HG02840 (cell line): ENCODE data around the gene HSPA12A.

Experiments used
- ATAC-seq: cut with Tn5 transposase; IDR thresholded peaks from one replicate; pipeline ENCODE4 v1.9.1; 2021; ENCODE audit warnings: mild to moderate bottlenecking, moderate library complexity, moderate number of reproducible peaks; ENCODE audit not compliant: unreplicated experiment, low FRiP score

The HSPA12A gene

GRCh38 chr10:116671274-116671926, 71.0 kb downstream of the HSPA12A start:
- ATAC-seq: no peak

DNA sequence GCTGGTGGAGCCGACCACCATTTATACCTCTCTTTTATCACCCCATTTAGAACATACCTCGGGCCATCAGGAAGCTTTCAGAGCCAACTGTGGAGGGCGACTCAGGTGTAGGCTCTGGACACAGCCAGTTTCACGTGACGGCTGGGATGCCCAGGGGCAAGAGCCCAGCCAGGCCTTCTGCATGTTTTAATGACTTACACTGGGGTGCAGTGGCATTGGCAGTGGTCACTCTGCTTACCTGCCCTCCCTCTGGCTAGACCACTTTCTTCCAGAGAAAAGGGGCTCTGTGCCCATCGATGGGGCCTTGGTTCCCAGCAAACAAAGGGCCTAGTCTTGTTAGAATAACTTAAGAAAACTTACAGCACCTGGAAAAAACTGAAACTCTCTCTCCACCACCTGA, 71.7 kb downstream of the HSPA12A start:
- no peak for ATAC-seq

DNA sequence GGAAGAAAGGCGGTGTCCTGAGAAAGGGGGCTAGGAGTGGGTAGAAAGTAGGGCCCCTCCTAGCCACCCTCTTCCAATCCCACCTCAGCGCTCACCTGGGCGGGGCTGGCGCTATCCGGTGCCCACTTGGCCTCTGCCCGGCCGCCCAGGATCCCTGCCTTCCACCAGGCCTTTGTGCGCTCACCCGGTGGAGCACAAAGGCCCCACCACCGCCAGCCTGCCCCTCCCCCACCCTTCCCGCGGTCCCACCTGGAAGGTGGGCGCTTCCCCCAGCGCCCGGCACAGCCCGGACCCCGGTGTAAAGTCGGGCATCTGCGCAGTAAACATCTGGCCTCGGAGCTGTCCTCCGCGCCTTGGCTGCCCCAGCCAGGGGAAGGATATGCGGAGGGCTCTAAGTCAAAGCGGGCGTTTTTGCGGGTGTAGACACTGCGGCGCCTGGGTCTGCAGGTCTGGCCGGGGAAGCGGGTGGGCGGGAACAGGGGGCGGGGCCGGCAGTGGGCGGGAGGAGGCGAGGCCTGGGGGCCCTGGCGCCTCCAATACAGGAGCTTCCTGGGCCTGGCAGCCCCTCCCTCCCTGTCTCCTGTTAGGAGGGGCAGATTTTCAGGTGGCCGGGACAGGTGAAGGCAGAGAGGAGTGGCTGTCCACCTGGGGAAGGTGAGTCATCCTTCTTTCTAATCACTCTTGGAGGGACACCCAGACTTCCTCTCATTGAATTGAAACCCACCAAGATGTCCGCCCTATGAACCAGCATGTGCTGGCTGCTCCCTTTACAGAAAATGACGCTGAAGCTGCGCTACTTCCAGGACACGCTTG, 72.3 kb downstream of the HSPA12A start:
- ATAC-seq: no peak

- no peak for ATAC-seq
Measured at GRCh38 chr10:116669080-116669479, 73.3 kb downstream of the HSPA12A start.

DNA sequence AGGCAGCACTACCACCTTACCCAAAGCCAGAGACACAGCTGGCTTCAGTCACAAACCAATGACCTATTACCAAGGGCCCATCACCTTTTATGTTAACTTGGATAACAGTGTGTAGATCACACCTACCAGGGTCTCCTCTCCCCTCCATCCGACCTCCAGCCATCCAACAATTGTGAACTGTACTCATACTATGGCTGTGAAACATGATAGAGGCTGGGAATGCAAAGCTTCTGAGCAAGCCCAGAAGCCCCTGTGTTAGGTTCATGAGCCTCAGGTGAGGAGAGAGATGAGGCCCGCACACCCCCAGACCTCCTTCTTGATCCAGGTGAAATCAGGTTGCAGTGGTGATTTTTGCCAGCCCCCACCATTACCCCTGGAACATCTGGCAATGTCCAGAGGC, 73.9 kb downstream of the HSPA12A start:
- ATAC-seq: no peak

GRCh38 chr10:116668018-116668417, 74.3 kb downstream of the HSPA12A start:
- ATAC-seq: no peak

GRCh38 chr10:116667484-116667883, 74.9 kb downstream of the HSPA12A start:
- no peak for ATAC-seq

DNA sequence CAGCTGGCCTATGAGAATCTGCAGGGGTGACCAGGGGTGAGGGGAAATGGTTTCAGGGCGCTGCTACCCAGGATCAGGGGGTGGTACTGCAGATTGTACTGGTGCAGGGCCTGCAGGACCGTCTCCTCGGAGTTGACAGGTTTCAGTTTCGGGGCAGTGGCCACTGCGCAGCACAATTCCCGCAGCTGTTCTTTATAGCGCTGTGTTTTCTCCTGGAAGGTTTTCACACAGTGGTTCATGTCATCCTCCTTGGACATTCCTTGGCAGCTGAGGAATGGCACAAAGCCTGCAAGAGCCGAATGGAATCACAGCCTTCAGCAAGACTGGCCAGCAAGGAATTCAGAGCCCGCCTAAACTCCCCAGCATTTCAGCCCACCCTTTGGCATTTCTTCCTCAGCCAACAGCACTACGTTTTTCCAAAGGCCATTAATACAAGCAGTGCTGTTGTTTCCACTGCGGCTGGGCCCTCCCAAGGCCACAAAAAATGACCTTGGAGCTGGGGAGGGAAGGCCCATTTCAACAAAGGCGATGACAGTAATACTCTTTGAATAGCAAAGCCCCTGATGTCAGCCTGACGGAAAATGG, 76.7 kb downstream of the HSPA12A start:
- ATAC-seq: no peak

DNA sequence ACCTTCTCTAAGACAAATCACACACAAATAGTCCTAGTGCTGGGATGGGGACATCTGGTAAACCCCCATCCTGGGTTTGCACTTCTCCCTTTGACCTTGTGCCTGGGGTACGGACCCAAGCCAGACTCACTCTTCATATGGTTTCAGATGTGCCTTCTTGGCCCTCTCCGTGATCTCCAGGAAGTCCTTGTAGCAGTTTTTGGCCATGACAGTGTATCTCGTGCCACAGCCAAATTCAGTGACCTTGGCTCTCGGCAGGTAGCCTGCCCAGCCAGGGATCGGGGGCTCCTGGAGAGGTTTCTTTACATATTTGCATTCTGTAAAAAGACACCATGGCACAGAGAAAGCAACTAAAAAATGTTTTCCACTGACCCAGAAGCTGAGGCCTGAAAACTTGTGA, 77.7 kb downstream of the HSPA12A start:
- no peak for ATAC-seq

DNA sequence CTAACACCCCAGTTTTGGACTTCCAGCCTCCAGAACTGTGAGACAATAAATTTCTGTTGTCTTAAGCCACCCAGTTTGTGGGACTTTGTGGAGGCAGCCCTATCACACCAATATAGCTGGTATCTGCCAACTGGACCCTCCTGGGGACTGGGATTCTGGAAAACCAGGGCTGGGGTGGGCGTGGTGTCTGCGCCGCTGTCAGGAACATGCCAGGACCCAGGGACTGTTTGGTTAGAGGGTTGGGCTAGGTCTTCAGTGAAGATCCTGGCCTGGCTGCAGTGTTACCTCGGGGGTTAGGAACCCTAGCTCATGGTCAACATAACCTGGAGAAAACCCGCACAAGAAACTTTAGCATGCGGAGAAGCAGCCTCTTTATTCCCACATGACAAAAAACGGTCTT, 79.0 kb downstream of the HSPA12A start:
- no peak for ATAC-seq

DNA sequence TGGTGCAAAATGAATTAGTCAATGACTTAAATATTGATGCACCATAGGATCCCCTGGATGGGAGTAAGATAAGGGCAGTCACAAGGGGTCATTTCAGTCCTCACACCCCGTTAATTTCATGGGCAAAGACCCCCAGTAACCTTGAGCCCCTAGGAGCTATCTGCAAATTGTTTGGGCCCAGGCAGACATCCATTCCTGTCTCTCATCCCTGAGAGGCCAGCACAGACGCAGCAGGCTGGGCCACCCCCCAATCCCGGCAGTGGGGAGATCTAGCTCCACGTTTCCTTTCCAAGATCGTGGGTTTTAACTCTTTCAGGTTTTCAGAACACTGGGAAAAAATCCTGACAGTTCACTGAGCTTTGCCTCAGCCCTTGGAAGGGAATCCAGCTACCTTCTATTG, 81.5 kb downstream of the HSPA12A start:
- ATAC-seq: no peak

DNA sequence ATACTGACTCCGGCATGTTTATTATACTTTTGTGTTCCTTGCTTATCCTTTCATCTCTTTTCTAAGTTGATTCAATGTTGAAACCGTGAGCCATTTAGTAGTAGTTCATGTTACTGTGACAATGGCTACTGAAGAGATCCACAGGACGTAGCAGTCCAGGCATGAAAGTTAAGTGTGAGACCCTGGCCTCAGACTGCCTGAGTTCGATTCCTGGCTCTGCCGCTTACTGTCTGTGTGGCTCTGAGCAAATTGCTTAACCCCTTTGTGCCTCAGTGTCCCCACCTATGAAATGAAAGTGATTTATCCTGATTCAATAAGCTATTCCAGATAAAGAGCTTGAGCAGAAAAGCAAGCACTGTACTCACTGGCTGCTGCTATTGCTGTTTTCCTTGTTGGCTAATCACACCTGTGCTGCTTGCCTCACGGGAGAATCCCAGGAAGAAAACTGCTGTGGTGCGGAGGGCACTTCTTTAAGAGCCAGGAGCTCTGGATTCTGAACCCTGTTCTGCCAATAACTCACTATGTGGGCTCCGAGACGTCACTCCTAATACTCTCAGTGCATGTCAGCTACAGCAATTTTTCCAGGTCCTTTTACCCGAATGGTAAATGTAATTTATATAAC, 83.2 kb downstream of the HSPA12A start:
- ATAC-seq: no peak

GRCh38 chr10:116657863-116658551, 84.4 kb downstream of the HSPA12A start:
- no peak for ATAC-seq

DNA sequence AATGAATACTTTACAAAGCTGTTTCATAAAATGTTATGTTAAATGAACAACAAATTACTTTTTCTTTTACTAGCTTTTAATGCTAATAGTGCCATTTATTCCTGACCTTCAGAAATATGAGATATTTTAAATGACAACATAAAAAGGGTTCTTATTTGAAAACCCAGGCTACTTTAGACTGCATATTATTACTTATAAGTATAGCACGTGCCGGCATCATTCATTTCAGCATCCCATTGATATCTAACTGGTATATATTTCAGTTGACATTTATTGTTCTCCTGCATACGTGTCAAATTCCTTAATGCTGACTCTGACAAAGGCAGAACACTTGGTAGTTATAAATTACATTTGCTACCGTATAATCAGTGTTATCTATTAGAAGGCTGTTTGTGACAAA, 86.3 kb downstream of the HSPA12A start:
- ATAC-seq: no peak

GRCh38 chr10:116655568-116655967, 86.8 kb downstream of the HSPA12A start:
- no peak for ATAC-seq

GRCh38 chr10:116654816-116655215, 87.5 kb downstream of the HSPA12A start:
- no peak for ATAC-seq

DNA sequence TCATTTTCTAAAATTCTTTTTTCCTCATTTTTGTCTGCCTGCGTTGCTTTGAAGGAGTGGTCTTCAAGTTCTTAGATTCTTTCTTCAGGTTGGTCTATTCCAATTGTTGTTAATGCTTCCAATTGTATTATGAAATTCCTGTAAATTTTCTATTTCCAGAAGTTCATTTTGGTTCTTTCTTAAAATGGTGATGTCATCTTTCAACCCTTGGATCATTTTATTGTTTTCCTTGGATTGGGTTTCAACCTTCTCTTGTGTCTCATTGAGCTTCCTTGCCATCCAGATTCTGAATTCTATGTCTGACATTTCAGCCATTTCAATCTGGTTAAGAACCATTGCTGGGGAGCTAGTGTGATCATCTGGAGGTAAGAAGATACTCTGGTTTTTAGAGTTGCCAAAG, 88.5 kb downstream of the HSPA12A start:
- no peak for ATAC-seq

GRCh38 chr10:116648903-116649302, 93.5 kb downstream of the HSPA12A start:
- ATAC-seq: no peak

DNA sequence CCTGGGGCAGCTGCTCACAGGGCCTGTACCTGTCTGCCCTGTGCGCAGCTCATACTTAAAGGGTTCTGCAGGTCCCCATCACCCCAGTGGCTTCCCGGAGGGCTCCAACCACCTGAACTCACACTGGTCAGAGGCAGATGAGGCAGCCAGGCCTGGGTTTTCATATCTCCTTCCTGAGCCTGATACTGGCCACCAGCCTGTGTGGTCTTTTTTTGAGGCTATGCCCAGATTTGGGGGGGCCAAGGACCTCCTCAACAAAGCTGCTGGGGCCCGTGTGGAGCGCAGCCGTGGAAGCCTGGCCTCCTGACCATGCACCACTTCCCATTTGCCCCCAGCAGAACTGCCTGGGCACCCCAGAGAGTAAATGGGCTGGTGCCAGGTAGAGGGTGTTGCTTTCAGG, 95.9 kb downstream of the HSPA12A start:
- ATAC-seq: no peak

DNA sequence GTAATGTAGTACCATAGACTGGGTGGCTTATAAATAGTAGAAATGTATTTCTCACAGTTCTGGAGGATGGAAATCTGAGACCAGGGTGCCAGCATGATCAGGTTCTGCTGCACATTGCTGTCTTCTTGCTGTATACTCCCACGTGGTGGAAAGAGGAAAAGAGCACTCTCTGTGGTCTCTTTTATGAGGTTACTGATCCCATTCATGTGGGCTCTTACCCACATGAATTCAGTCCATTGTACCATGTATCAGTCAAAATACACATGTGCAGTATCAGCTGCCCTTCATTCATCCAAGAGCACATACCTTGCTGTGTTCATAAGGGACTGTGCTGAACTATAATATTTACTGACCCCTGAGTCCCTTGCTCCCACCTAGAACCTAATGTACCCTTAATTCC, 104.5 kb downstream of the HSPA12A start:
- no peak for ATAC-seq

GRCh38 chr10:116636976-116637375, 105.4 kb downstream of the HSPA12A start:
- no peak for ATAC-seq
